ENCODE measurements around the gene MSMP. TPM values are rescaled to one million over a fixed set of nuclear protein-coding genes. Genes with fewer than 3 reads are reported as not detected.
A peak's percentile ranks its signal among the peaks of the same experiment; 100 is the strongest.

MSMP gene
- total and polyA plus RNA-seq, 2 experiments from 2014 or later: not detected

- no peak for DNase-seq (ENCODE audit: low spot score)
- Histone ChIP-seq H3K9me2 (replicated peaks; ENCODE audit: insufficient read depth) (no peaks in the 10 kb centered on the region), H3K79me2 (peaks cover 53% of the 10 kb centered on the region), H3K36me3 (replicated peaks; ENCODE audit: insufficient read depth, low read depth) (no peaks in the 10 kb centered on the region), H2AFZ (no peak overlapping the region), H3K4me2 (peak overlapping the region; percentile 91), H3K4me3 (no peak overlapping the region), H3K27me3 (no peaks in the 10 kb centered on the region), H4K20me1 (ENCODE audit: insufficient read depth, poor library complexity, severe bottlenecking) (no peaks in the 10 kb centered on the region), H3K4me1 (ENCODE audit: insufficient read depth) (peaks cover 14% of the 10 kb centered on the region), H3K9me3 (ENCODE audit: low read depth) (no peaks in the 10 kb centered on the region), H3K27ac (peak overlapping the region; percentile 99)
- no peak for TF ChIP-seq EZH2 (IDR thresholded peaks at IDR 0.05; ENCODE audit: borderline replicate concordance)
- TF ChIP-seq, protein P1, sequence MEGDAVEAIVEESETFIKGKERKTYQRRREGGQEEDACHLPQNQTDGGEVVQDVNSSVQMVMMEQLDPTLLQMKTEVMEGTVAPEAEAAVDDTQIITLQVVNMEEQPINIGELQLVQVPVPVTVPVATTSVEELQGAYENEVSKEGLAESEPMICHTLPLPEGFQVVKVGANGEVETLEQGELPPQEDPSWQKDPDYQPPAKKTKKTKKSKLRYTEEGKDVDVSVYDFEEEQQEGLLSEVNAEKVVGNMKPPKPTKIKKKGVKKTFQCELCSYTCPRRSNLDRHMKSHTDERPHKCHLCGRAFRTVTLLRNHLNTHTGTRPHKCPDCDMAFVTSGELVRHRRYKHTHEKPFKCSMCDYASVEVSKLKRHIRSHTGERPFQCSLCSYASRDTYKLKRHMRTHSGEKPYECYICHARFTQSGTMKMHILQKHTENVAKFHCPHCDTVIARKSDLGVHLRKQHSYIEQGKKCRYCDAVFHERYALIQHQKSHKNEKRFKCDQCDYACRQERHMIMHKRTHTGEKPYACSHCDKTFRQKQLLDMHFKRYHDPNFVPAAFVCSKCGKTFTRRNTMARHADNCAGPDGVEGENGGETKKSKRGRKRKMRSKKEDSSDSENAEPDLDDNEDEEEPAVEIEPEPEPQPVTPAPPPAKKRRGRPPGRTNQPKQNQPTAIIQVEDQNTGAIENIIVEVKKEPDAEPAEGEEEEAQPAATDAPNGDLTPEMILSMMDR (IDR thresholded peaks at IDR 0.05; ENCODE audit: poor library complexity): no peak
- no peak for TF ChIP-seq EZH2phosphoT487 (IDR thresholded peaks at IDR 0.05; ENCODE audit: low read depth, severe bottlenecking, unreplicated experiment)
- WGBS (ENCODE audit: low lambda C conversion rate, missing lambda C conversion rate): 85% methylated on average over 3 of the region's 3 CpGs
These were observed 4.5 kb upstream of the MSMP start for GRCh38 chr9:35758475-35759050.

DNA sequence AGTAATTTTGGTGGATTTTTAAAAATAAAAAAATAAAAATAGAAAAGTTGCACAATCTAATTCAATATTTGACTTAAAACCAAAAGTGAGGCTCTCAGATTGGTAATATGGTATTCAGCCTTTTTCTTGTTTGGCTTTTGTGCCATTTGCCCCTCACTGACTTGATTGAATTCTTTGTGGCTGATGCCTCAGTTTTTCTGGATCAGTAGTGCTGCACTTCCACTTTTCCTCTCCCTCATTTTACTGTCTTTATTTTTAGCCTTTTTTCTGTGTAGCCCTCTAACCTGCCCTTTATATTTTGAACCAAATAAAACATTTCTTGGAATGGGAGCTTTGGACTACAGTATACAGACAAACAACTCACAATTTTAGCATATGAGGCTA is 3.8 kb upstream of the MSMP start:
- Histone ChIP-seq H3K36me3 (replicated peaks; ENCODE audit: insufficient read depth, low read depth) (no peaks in the 10 kb centered on the region), H3K4me2 (peak overlapping the region; percentile 91), H3K9me3 (ENCODE audit: low read depth) (no peaks in the 10 kb centered on the region), H4K20me1 (ENCODE audit: insufficient read depth, poor library complexity, severe bottlenecking) (no peaks in the 10 kb centered on the region), H3K27me3 (no peaks in the 10 kb centered on the region), H3K4me3 (no peak overlapping the region), H3K27ac (peak overlapping the region; percentile 99), H3K4me1 (ENCODE audit: insufficient read depth) (peaks cover 14% of the 10 kb centered on the region), H3K9me2 (replicated peaks; ENCODE audit: insufficient read depth) (no peaks in the 10 kb centered on the region), H3K79me2 (peaks cover 47% of the 10 kb centered on the region), H2AFZ (no peak overlapping the region)
- DNase-seq (ENCODE audit: low spot score): no peak
- no peak for TF ChIP-seq EZH2phosphoT487 (IDR thresholded peaks at IDR 0.05; ENCODE audit: low read depth, severe bottlenecking, unreplicated experiment)
- TF ChIP-seq, protein P1 (IDR thresholded peaks at IDR 0.05; ENCODE audit: poor library complexity): no peak

DNA sequence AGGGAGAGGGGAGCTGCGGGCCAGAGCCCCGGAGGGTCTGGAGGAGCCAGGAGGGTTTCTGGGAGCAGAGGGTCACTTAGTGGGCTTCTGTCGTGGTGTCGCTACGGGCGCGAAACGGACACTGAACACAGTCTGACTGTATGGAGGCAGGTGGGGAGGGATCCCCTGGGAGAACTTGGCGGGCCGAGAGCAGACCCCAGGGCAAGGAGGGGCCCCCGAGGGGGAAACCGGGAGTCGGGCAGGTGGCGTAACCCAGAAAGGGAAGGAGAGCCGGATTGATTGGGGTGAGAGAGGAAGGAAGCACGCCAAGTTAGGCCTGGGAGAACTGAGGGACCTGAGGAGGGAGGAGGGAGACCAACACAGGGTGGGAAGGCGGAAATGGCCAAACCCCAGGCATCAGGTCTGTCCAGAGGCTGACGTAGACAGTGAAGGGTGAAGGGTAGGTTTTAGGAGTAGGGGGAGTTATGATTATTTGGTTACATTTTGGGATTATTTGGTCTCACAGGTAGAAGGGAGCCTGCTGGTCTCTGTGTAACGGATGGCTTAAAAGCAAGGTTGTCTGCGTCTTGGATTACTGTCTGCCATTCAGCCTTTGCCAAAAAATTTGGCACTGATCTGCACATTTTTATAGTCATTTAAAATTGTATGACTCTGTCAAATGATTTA is 3.3 kb upstream of the MSMP start:
- no peaks in the 10 kb centered on the region for H3K27me3 ChIP-seq
- 3% methylated on average over 20 of the region's 20 CpGs for WGBS (ENCODE audit: low lambda C conversion rate, missing lambda C conversion rate)
- H3K27ac ChIP-seq: peak overlapping the region; percentile 99
- H4K20me1 ChIP-seq (ENCODE audit: insufficient read depth, poor library complexity, severe bottlenecking): no peaks in the 10 kb centered on the region
- H3K79me2 ChIP-seq: peaks cover 43% of the 10 kb centered on the region
- H3K4me1 ChIP-seq (ENCODE audit: insufficient read depth): peaks cover 14% of the 10 kb centered on the region
- no peaks in the 10 kb centered on the region for H3K9me3 ChIP-seq (ENCODE audit: low read depth)
- no peak for TF ChIP-seq EZH2phosphoT487 (IDR thresholded peaks at IDR 0.05; ENCODE audit: low read depth, severe bottlenecking, unreplicated experiment)
- peak overlapping the region; percentile 57 for H3K4me3 ChIP-seq
- no peaks in the 10 kb centered on the region for H3K9me2 ChIP-seq (replicated peaks; ENCODE audit: insufficient read depth)
- H3K36me3 ChIP-seq (replicated peaks; ENCODE audit: insufficient read depth, low read depth): no peaks in the 10 kb centered on the region
- peak overlapping the region; percentile 74 for H2AFZ ChIP-seq
- peak overlapping the region; percentile 91 for H3K4me2 ChIP-seq
- no peak for DNase-seq (ENCODE audit: low spot score)
